Activated naive CD4-positive, alpha-beta T cell treated with anti-CD3 and anti-CD28 coated beads for 36 hours (primary cell): ENCODE measurements around the gene RPF1. TPM values are rescaled to one million over a fixed set of nuclear protein-coding genes. Genes with fewer than 3 reads are reported as not detected.
"Not testable (repeated sequence)": the region's sequence is repeated elsewhere in the genome, so short reads cannot be mapped to it uniquely, and the experiment has no call there.

Experiments used
- CTCF ChIA-PET: fragments of 350-600 bp; sonication (Branson Sonifier 250); formaldehyde crosslinking; loops from one replicate; lab custom pipeline; 2021; ENCODE audit warnings: antibody characterized with exemption; lab: Charles Lee
- DNase-seq: peaks from one replicate; pipeline ENCODE4 v3.0.0-alpha.2; 2020
- H3K27ac Mint-ChIP-seq: one replicate; pipeline ENCODE4 v1.8.0; 2021; ENCODE audit warnings: mild to moderate bottlenecking, mixed read lengths
- H3K27me3 Mint-ChIP-seq: one replicate; pipeline ENCODE4 v1.8.0; 2021; ENCODE audit warnings: low read depth, mixed read lengths
- H3K36me3 Mint-ChIP-seq: one replicate; pipeline ENCODE4 v1.8.0; 2021; ENCODE audit warnings: low read depth, mixed read lengths
- H3K4me1 Mint-ChIP-seq: one replicate; pipeline ENCODE4 v1.8.0; 2021; ENCODE audit warnings: low read depth, mixed read lengths
- H3K4me3 Mint-ChIP-seq: one replicate; pipeline ENCODE4 v1.8.0; 2021; ENCODE audit warnings: mild to moderate bottlenecking, moderate library complexity, mixed read lengths
- H3K9me3 Mint-ChIP-seq: one replicate; pipeline ENCODE4 v1.8.0; 2021; ENCODE audit warnings: mixed read lengths
- intact Hi-C: fragments of 100-400 bp; cut with micrococcal nuclease; formaldehyde crosslinking; loops from one replicate; pipeline ENCODE4 v1.15.1; 2023
- total RNA-seq, 2 experiments: library from RNA; stranded (reverse); gene quantifications; one replicate each; pipeline ENCODE4 v1.2.3, GENCODE V29; 2021

The RPF1 gene
- total RNA-seq: 10 to 100 TPM; 57.2 to 57.6 TPM

DNA sequence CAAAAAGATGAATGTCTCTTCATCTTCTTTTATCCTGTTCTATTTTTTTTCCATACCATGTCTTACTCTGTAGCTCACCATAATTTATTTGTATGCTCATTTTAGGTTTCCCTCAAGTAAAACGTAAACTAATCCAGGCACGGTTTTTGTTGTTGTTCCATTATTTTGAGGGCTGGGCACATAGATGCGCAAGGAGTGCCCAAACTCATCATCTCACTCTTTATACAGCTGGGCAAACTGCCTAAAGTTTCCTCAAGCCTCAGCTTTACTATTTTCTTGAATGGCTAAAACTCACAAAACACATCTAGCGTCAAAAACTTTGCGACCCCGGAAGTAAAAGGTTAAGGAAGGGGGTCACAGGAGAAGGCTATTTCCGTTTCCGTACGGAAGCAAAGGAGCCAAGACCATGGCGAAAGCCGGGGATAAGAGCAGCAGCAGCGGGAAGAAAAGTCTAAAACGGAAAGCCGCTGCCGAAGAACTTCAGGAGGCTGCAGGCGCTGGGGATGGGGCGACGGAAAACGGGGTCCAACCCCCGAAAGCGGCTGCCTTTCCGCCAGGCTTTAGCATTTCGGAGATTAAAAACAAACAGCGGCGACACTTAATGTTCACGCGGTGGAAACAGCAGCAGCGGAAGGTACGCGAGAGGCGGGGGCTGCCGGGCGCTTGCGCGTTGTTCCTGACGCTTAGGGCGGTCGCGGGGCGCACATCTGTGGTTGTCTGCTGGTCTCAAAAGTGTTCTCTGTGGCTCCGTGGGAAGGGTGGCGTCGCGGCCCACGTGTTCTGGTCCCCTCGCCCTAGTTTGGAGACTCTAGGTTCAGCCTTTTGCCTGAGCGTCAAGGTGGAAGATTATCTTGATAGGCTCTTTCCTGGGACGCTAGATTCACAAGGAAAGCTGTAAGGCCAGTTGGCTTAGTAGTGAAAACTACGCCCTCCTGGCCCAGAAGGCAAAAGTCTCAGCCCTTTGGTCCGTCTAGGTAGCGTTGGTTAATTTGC lies at the start of gene RPF1:
Gene RPF1 (plus strand): TSS at position 391 of the 993 bp plus-strand sequence. CDS start 16 bp downstream, at position 407.
- Mint-ChIP-seq H3K36me3 (peaks cover 25% of the 10 kb centered on the region), H3K4me3 (peak within 1 kb of the TSS; percentile 99), H3K4me1 (peaks cover 34% of the 10 kb centered on the region), H3K9me3 (no peaks in the 10 kb centered on the region), H3K27me3 (peaks cover 18% of the 10 kb centered on the region), H3K27ac (peak within 1 kb of the TSS; percentile 95)
- CTCF ChIA-PET: interaction anchor here (0.7 to 2.1 kb wide), 9 partner anchors 10 to 466 kb away, joined by 3 to 12 read pairs (median 4); partner anchors contain the start of genes GNG5 and SPATA1
- peak; percentile 74 for DNase-seq
- intact Hi-C loops: loop anchor here (1.0 to 2.0 kb wide), 8 partner anchors 16 to 780 kb away; partner anchors contain the start of genes C1orf52, CTBS, GNG5 and SPATA1

DNA sequence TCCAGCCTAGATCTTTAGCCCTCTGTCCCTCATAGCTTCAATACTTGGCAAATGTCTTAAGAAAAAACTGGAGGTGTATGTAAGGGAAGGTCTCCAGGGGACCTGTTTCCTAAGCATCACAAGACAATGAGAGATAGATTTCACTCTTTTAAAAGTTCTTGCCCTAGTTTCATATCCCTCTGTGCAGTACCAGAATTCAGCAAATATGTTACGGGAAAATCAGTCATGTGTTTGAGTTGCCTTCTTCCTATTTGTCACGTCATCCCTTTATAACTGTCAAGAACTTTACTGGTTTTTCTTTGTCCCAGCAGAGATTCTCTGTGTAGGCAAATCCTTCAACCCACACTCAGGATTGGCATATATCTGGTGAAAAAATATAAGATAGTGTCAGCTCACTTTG lies 48.5 kb upstream of the RPF1 start:
- no peaks in the 10 kb centered on the region for H3K27me3 Mint-ChIP-seq
- H3K9me3 Mint-ChIP-seq: peaks cover 7% of the 10 kb centered on the region
- H3K4me3 Mint-ChIP-seq: no peak overlapping the region
- H3K27ac Mint-ChIP-seq: no peak overlapping the region
- peaks cover 4% of the 10 kb centered on the region for H3K4me1 Mint-ChIP-seq
- peaks cover 2% of the 10 kb centered on the region for H3K36me3 Mint-ChIP-seq
- CTCF ChIA-PET: interaction anchor here (0.7 to 9.5 kb wide), 2 partner anchors 287 to 298 kb away, joined by 3 to 168 read pairs; partner anchors contain the start of gene PRKACB
- DNase-seq: no peak
- intact Hi-C loops: no loop called here

- H3K27ac Mint-ChIP-seq: peak overlapping the region; percentile 25
- peak; percentile 76 for DNase-seq
- intact Hi-C loops: loop anchor here (1.0 to 2.0 kb wide), 10 partner anchors 45 to 529 kb away; partner anchors contain the start of genes CTBS, GNG5, RPF1 and SPATA1
- H3K27me3 Mint-ChIP-seq: no peaks in the 10 kb centered on the region
- CTCF ChIA-PET: interaction anchor here (0.5 to 9.5 kb wide), 23 partner anchors 9 to 616 kb away, joined by 3 to 168 read pairs (median 3); partner anchors contain the start of gene PRKACB
- peak overlapping the region; percentile 63 for H3K4me3 Mint-ChIP-seq
- peaks cover 7% of the 10 kb centered on the region for H3K9me3 Mint-ChIP-seq
- peaks cover 2% of the 10 kb centered on the region for H3K36me3 Mint-ChIP-seq
- H3K4me1 Mint-ChIP-seq: peaks cover 15% of the 10 kb centered on the region
These were observed 45.6 kb upstream of the RPF1 start for GRCh38 chr1:84433258-84434080.

GRCh38 chr1:84434081-84434769 lies 44.8 kb upstream of the RPF1 start:
- no peaks in the 10 kb centered on the region for H3K27me3 Mint-ChIP-seq
- intact Hi-C loops: loop anchor here (1.0 to 2.0 kb wide), 8 partner anchors 45 to 529 kb away; partner anchors contain the start of genes CTBS, GNG5, RPF1 and SPATA1
- peaks cover 7% of the 10 kb centered on the region for H3K9me3 Mint-ChIP-seq
- CTCF ChIA-PET: interaction anchor here (0.6 to 9.5 kb wide), 18 partner anchors 9 to 809 kb away, joined by 3 to 168 read pairs (median 4); partner anchors contain the start of gene PRKACB
- peak overlapping the region; percentile 25 for H3K27ac Mint-ChIP-seq
- H3K4me3 Mint-ChIP-seq: peak overlapping the region; percentile 63
- DNase-seq: no peak
- H3K4me1 Mint-ChIP-seq: peaks cover 15% of the 10 kb centered on the region
- H3K36me3 Mint-ChIP-seq: peaks cover 2% of the 10 kb centered on the region

DNA sequence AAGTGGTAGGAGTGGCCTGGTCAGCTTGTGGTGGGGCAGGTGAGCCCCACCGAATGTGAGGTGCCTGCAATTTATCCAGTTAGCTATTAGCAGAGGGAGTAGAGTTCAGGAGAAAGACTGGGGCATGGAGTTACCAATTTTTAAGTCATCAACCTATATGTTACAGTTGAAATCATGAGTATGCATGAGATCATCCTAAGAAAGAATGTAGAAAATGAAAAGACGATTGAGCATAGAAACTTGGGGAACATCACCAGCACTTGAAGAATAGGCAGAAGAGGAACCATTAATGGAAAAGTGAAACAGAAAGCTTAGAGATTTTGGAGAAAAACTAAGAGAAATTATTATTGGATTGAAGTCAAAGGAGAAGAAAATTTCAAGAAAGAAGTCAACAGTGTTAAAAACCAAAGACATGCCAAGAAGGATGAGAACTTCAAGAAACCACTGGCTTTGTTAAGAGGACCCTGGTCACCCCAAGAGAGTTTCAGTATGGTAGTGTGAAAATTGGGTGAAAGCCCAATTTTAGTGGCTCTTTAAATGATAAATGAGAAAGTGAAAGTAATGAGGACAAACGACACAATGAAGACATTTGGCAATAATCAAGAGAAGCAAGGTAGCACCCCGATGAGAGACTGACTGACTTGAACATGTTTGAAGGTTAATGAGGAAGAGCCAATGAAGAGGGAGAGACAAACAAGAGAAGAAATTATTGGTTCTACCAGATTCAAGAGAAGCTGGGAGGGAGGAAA lies 44.1 kb upstream of the RPF1 start:
- H3K9me3 Mint-ChIP-seq: peaks cover 3% of the 10 kb centered on the region
- H3K36me3 Mint-ChIP-seq: no peaks in the 10 kb centered on the region
- H3K27ac Mint-ChIP-seq: no peak overlapping the region
- intact Hi-C loops: loop anchor here (1.0 to 2.0 kb wide), 9 partner anchors 44 to 530 kb away; partner anchors contain the start of genes CTBS, GNG5, RPF1 and SPATA1
- H3K27me3 Mint-ChIP-seq: no peaks in the 10 kb centered on the region
- DNase-seq: no peak
- H3K4me1 Mint-ChIP-seq: peaks cover 15% of the 10 kb centered on the region
- CTCF ChIA-PET: interaction anchor here (0.6 to 9.5 kb wide), 13 partner anchors 35 to 808 kb away, joined by 3 to 168 read pairs (median 4); partner anchors contain the start of gene PRKACB
- H3K4me3 Mint-ChIP-seq: no peak overlapping the region

- Mint-ChIP-seq H3K27ac (peak overlapping the region; percentile 78), H3K36me3 (no peaks in the 10 kb centered on the region), H3K4me3 (no peak overlapping the region), H3K27me3 (no peaks in the 10 kb centered on the region), H3K9me3 (no peaks in the 10 kb centered on the region), H3K4me1 (peaks cover 16% of the 10 kb centered on the region)
- intact Hi-C loops: no loop called here
- CTCF ChIA-PET: interaction anchor here (0.5 to 9.5 kb wide), 11 partner anchors 42 to 335 kb away, joined by 3 to 168 read pairs (median 4); partner anchors contain the start of genes PRKACB and RPF1
- no peak for DNase-seq
These were observed 42.0 kb upstream of the RPF1 start for GRCh38 chr1:84436876-84437655.

GRCh38 chr1:84442256-84442655 lies 36.8 kb upstream of the RPF1 start:
- Mint-ChIP-seq H3K4me3 (no peak overlapping the region), H3K4me1 (peaks cover 25% of the 10 kb centered on the region), H3K27me3 (no peaks in the 10 kb centered on the region), H3K9me3 (no peaks in the 10 kb centered on the region), H3K27ac (no peak overlapping the region), H3K36me3 (no peaks in the 10 kb centered on the region)
- no peak for DNase-seq
- CTCF ChIA-PET: interaction anchor here (0.6 to 6.3 kb wide), 24 partner anchors 14 to 817 kb away, joined by 3 to 49 read pairs (median 4); partner anchors contain the start of genes C1orf52, GNG5, RPF1 and SPATA1
- intact Hi-C loops: loop anchor here (1.0 kb wide), 10 partner anchors 37 to 494 kb away; partner anchors contain the start of genes CTBS, GNG5, RPF1 and SPATA1

DNA sequence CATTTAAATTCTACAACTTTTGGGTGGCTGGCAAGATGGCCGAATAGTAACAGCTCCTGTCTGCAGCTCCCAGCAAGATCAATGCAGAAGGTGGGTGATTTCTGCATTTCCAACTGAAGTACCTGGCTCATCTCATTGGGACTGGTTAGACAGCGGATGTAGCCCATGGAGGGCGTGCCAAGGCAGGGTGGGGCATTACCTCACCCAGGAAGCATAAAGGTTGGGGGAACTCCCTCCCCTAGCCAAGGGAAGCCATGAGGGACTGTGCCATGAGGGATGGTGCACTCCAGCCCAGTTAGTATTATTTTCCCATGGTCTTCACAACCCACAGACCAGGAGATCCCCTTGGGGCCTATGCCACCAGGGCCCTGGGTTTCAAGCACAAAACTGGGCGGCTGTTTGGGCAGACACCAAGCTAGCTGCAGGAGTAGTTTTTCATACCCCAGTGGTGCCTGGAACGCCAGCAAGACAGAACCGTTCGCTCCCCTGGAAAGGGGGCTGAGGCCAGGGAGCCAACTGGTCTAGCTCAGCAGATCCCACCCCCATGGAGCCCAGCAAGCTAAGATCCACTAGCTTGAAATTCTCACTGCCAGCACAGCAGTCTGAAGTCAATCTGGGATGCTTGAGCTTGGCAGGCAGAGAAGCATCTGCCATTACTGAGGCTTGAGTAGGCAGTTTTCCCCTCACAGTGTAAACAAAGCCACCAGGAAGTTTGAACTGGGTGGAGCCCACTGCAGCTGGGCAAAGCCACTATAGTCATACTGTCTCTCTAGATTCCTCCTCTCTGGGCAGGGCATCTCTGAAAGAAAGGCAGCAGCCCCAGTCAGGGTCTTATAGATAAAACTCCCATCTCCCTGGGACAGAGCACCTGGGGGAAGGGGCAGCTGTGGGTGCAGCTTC lies 36.1 kb upstream of the RPF1 start:
- not testable (repeated sequence) for H3K4me3 Mint-ChIP-seq
- intact Hi-C loops: loop anchor here (1.0 kb wide), 10 partner anchors 36 to 493 kb away; partner anchors contain the start of genes CTBS, GNG5, RPF1 and SPATA1
- H3K27ac Mint-ChIP-seq: peak overlapping the region; percentile 64

GRCh38 chr1:84448704-84449103 lies 30.4 kb upstream of the RPF1 start:
- intact Hi-C loops, H3K9me3 Mint-ChIP-seq, H3K27ac Mint-ChIP-seq: not testable (repeated sequence)

More for the DNA sequence above, 36.1 kb upstream of the RPF1 start:
- DNase-seq: peak; percentile 55
- H3K4me1 Mint-ChIP-seq: peaks cover 18% of the 10 kb centered on the region
- not testable (repeated sequence) for H3K36me3 Mint-ChIP-seq, H3K9me3 Mint-ChIP-seq, H3K27me3 Mint-ChIP-seq
- CTCF ChIA-PET: interaction anchor here (0.6 to 6.3 kb wide), 29 partner anchors 9 to 817 kb away, joined by 3 to 49 read pairs (median 4); partner anchors contain the start of genes C1orf52, CTBS, GNG5 and RPF1

More at GRCh38 chr1:84448704-84449103, 30.4 kb upstream of the RPF1 start:
- CTCF ChIA-PET: interaction anchor here (0.9 kb wide), 1 partner anchor 321 kb away, joined by 3 read pairs; no protein-coding TSS in a partner anchor
- H3K4me3 Mint-ChIP-seq, H3K4me1 Mint-ChIP-seq, H3K36me3 Mint-ChIP-seq, H3K27me3 Mint-ChIP-seq, DNase-seq: not testable (repeated sequence)
